CD1c-positive myeloid dendritic cell (primary cell): ENCODE results near the gene TMEM50B.
A peak's percentile ranks its signal among the peaks of the same experiment; 100 is the strongest.
"Not testable (repeated sequence)": the region's sequence is repeated elsewhere in the genome, so short reads cannot be mapped to it uniquely, and the experiment has no call there.

Experiments used
- DNase-seq: peaks from one replicate; pipeline ENCODE4 v3.0.0-alpha.2; 2016; ENCODE audit errors: extremely low spot score

TMEM50B gene

GRCh38 chr21:33428669-33429068 is 51.1 kb downstream of the TMEM50B start:
- DNase-seq, result no peak

GRCh38 chr21:33427051-33427450 is 52.7 kb downstream of the TMEM50B start:
- no peak for DNase-seq

- no peak for DNase-seq
Observed at GRCh38 chr21:33425825-33426224, 53.9 kb downstream of the TMEM50B start.

- no peak for DNase-seq
Observed at GRCh38 chr21:33424214-33424613, 55.6 kb downstream of the TMEM50B start.

- DNase-seq, result no peak
Observed at GRCh38 chr21:33421713-33422393, 57.9 kb downstream of the TMEM50B start.

GRCh38 chr21:33419538-33420123 is 60.1 kb downstream of the TMEM50B start:
- no peak for DNase-seq

GRCh38 chr21:33418691-33419090 is 61.1 kb downstream of the TMEM50B start:
- no peak for DNase-seq

GRCh38 chr21:33414926-33415325 is 64.8 kb downstream of the TMEM50B start:
- no peak for DNase-seq

GRCh38 chr21:33414068-33414467 is 65.7 kb downstream of the TMEM50B start:
- no peak for DNase-seq

- DNase-seq, result no peak
Observed at GRCh38 chr21:33412832-33413519, 66.8 kb downstream of the TMEM50B start.

GRCh38 chr21:33412439-33412831 is 67.3 kb downstream of the TMEM50B start:
- not testable (repeated sequence) for DNase-seq

- DNase-seq, result no peak
Observed at GRCh38 chr21:33411949-33412430, 67.8 kb downstream of the TMEM50B start.

- no peak for DNase-seq
Observed at GRCh38 chr21:33406493-33406892, 73.3 kb downstream of the TMEM50B start.

- peak; percentile 54 for DNase-seq
Observed at GRCh38 chr21:33403786-33404585, 75.8 kb downstream of the TMEM50B start.

- DNase-seq, result peak; percentile 49
Observed at GRCh38 chr21:33403128-33403785, 76.5 kb downstream of the TMEM50B start, which contains the start of gene IFNGR2. IFNGR2 (plus strand) TSS chr21:33403413; CDS start chr21:33403544, 131 bp downstream.

- peak; percentile 95 for DNase-seq
Observed at GRCh38 chr21:33402001-33402979, 77.5 kb downstream of the TMEM50B start.

- peak; percentile 63 for DNase-seq
Observed at GRCh38 chr21:33401630-33401992, 78.2 kb downstream of the TMEM50B start.
